KMS-11 (cell line): Measurements from ENCODE around the gene AJAP1.

Source experiments
- H2AFZ ChIP-seq: fragments of 200-600 bp; sonication (generic); 2 replicates; pipeline ENCODE4 v1.6.1; 2016; ENCODE audit warnings: antibody characterized with exemption, mixed run types, low read depth
- H3K27ac ChIP-seq: fragments of 200-600 bp; sonication (generic); 2 replicates; pipeline ENCODE4 v1.6.1; 2016; ENCODE audit warnings: mild to moderate bottlenecking, mixed run types
- H3K27me3 ChIP-seq: fragments of 200-600 bp; sonication (generic); 2 replicates; pipeline ENCODE4 v1.6.1; 2017; ENCODE audit warnings: mild to moderate bottlenecking, low read depth, mixed run types, moderate library complexity; ENCODE audit not compliant: insufficient read depth
- H3K36me3 ChIP-seq: fragments of 200-600 bp; sonication (generic); 2 replicates; pipeline ENCODE4 v1.6.1; 2017; ENCODE audit warnings: mild to moderate bottlenecking, mixed run types; ENCODE audit not compliant: insufficient read depth
- H3K4me1 ChIP-seq: fragments of 200-600 bp; sonication (generic); 2 replicates; pipeline ENCODE4 v1.6.1; 2016; ENCODE audit warnings: mild to moderate bottlenecking, low read depth, mixed run types; ENCODE audit not compliant: poor library complexity, severe bottlenecking
- H3K4me2 ChIP-seq: fragments of 200-600 bp; sonication (generic); 2 replicates; pipeline ENCODE4 v1.7.0; 2016; ENCODE audit warnings: mild to moderate bottlenecking, mixed run types
- H3K4me3 ChIP-seq: fragments of 200-600 bp; sonication (generic); IDR thresholded peaks from 2 replicates; pipeline ENCODE4 v1.6.1; 2017; ENCODE audit warnings: low read depth, low read length, mixed read lengths; ENCODE audit not compliant: insufficient read depth
- H3K79me2 ChIP-seq: fragments of 200-600 bp; sonication (generic); 2 replicates; pipeline ENCODE4 v1.6.1; 2016; ENCODE audit warnings: low read depth, mixed run types; ENCODE audit not compliant: insufficient read depth
- H3K9ac ChIP-seq: fragments of 200-600 bp; sonication (generic); 2 replicates; pipeline ENCODE4 v1.6.1; 2016; ENCODE audit warnings: mild to moderate bottlenecking, mixed run types
- H4K20me1 ChIP-seq: fragments of 200-600 bp; sonication (generic); 2 replicates; pipeline ENCODE4 v1.6.1; 2016; ENCODE audit warnings: mild to moderate bottlenecking, mixed run types; ENCODE audit not compliant: insufficient read depth
- TF ChIP-seq, protein P1 (sequence below): fragments of 200-600 bp; sonication (generic); conservative IDR thresholded peaks from 2 replicates; pipeline ENCODE4 v1.6.1; 2017; ENCODE audit warnings: low read depth, mild to moderate bottlenecking, antibody characterized with exemption, low read length, moderate library complexity, mixed read lengths

The AJAP1 gene

DNA sequence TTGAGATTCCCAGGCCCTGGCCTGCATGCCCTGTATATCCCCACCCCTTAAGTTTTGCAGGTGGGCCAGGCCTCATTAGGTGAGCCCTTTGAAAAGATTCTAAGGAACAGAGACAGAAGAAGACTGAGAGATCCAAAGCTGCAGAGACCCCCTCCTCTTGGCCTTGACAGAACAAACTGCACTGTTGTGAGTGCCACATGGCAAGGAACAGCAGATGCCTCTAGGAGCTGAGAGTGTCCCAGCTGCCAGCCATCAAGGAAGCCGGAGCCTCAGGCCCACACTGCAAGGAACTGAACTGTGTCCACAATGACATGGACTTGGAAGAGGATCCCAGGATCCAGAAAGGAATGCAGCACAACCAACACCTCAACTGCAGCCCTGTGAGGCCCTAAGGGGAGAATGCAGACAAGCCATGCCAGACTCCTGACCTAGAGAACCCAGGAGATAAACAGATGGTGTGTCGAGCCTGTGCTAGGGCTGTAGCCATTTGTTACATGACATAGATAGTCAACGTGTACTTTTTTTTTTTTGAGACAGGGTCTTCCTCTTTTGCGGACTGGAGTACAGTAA lies 182.7 kb downstream of the AJAP1 start:
- no peak overlapping the region for H3K27ac ChIP-seq
- H3K4me1 ChIP-seq, result no peaks in the 10 kb centered on the region
- H3K4me3 ChIP-seq, result no peak overlapping the region
- no peak overlapping the region for H3K4me2 ChIP-seq
- TF ChIP-seq, protein P1, sequence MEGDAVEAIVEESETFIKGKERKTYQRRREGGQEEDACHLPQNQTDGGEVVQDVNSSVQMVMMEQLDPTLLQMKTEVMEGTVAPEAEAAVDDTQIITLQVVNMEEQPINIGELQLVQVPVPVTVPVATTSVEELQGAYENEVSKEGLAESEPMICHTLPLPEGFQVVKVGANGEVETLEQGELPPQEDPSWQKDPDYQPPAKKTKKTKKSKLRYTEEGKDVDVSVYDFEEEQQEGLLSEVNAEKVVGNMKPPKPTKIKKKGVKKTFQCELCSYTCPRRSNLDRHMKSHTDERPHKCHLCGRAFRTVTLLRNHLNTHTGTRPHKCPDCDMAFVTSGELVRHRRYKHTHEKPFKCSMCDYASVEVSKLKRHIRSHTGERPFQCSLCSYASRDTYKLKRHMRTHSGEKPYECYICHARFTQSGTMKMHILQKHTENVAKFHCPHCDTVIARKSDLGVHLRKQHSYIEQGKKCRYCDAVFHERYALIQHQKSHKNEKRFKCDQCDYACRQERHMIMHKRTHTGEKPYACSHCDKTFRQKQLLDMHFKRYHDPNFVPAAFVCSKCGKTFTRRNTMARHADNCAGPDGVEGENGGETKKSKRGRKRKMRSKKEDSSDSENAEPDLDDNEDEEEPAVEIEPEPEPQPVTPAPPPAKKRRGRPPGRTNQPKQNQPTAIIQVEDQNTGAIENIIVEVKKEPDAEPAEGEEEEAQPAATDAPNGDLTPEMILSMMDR, result no peak
- no peaks in the 10 kb centered on the region for H3K79me2 ChIP-seq
- H2AFZ ChIP-seq, result no peak overlapping the region
- no peaks in the 10 kb centered on the region for H4K20me1 ChIP-seq
- no peaks in the 10 kb centered on the region; the same call in 1 of the 2 replicates for H3K27me3 ChIP-seq
- H3K9ac ChIP-seq, result no peak overlapping the region
- no peaks in the 10 kb centered on the region for H3K36me3 ChIP-seq

DNA sequence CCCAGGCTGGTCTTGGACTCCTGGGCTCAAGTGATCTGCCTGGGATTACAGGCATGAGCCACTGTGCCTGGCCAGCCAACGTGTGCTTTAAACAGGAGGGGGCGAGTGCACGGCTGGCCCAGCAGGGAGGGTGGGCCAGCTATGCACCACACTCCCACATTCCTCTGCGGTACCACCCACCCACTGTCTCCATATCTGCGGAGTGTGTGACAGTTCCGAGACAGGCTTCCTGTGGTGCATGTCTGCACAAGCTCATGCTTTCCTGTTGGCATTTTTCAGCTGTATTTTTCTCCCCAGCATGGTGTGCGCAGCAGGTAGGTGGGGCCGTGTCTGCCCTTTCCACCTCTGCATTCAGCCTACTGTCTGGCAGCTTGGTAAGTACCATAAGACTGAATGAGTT lies 183.3 kb downstream of the AJAP1 start:
- TF ChIP-seq, protein P1, result no peak
- Histone ChIP-seq H3K79me2 (no peaks in the 10 kb centered on the region), H4K20me1 (no peaks in the 10 kb centered on the region), H3K36me3 (no peaks in the 10 kb centered on the region), H3K4me3 (no peak overlapping the region), H3K4me2 (no peak overlapping the region), H3K9ac (no peak overlapping the region), H3K27ac (no peak overlapping the region), H2AFZ (no peak overlapping the region), H3K4me1 (no peaks in the 10 kb centered on the region), H3K27me3 (no peaks in the 10 kb centered on the region; the same call in 1 of the 2 replicates)

DNA sequence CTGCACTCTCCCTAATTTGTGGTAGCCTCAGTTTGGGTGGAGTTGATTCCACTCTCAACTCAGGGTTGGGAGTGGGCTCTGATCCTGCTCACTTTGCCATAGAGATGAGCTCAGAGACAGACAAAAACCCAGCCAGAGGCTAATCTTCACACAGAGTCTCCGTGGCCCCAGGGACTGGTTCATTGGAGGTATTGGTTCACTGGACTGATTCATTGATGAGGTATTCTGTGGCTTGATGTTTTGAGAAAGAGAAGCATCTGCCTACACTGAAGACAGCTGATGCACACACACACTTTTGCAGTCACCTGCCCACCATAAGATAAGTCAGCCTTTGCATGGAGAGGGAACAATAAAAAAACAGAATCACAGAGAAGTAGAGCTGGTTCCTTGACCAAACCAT lies 183.8 kb downstream of the AJAP1 start:
- Histone ChIP-seq H3K79me2 (no peaks in the 10 kb centered on the region), H3K27ac (no peak overlapping the region), H3K4me3 (no peak overlapping the region), H3K9ac (no peak overlapping the region), H2AFZ (no peak overlapping the region), H3K27me3 (no peaks in the 10 kb centered on the region; the same call in 1 of the 2 replicates), H3K4me2 (no peak overlapping the region), H3K36me3 (no peaks in the 10 kb centered on the region), H4K20me1 (no peaks in the 10 kb centered on the region), H3K4me1 (no peaks in the 10 kb centered on the region)
- TF ChIP-seq, protein P1, result no peak
